Fibroblast of skin of scalp (primary cell): ENCODE results near the gene ATP9B.
"Not testable (repeated sequence)": the region's sequence is repeated elsewhere in the genome, so short reads cannot be mapped to it uniquely, and the experiment has no call there.

Experiments
- DNase-seq: peaks from one replicate; pipeline ENCODE4 v3.0.0-alpha.2; 2013

The ATP9B gene

DNA sequence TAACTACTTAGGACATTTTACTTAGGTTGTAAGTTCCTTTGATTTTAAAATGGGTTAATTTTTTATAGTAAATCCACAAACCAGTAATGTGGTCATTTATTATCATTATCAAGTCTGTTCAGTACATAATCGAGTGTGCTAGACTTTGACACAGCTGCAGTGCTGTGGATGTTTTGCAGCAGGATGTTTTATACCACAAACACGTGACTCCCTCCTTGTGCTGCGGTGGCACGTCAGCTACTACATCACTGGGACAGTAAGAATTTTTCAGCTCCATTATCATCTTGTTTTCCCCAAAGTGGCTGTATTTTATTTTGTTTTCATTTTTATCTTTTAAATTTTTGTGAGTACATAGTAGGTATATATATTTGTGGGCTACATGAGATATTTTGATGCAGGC is 70.0 kb downstream of the ATP9B start:
- DNase-seq, result peak; percentile 5

DNA sequence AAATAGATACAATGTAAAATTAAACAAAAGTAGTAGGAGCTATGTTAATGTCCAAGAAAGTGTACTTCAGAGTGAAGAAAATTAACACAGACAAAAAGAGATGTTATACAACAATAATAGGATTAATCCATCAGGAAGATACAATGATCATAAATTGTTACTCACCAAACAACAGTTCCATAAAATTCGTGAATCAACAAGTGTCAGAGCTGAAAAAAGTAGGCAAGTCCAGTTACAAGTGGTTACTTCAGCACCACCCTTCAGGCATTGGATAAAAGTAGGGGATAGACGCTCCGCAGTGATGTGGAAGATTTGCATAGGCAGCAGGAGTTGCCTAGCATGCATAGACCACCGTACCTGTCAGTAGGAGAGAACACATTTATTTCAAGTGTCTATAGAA is 77.8 kb downstream of the ATP9B start:
- no peak for DNase-seq

DNA sequence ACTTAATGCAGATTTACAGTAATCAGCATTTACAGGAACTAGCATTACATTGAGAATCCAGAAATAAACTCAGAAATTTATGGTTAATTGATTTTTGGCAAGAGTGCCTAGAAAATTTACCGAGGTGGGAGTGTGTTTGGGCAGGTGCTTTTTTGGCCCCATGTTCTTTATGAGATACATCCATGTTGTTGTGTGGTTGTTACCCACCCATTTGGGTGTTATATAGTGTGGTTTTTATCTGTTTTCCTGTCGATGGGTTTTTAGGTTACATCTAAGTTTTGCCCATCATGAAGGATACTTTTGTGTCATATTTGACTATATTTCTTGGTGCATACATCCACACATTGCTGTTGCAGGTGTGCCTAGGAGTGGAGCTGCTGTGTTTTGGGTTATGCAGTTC is 82.0 kb downstream of the ATP9B start:
- no peak for DNase-seq

DNA sequence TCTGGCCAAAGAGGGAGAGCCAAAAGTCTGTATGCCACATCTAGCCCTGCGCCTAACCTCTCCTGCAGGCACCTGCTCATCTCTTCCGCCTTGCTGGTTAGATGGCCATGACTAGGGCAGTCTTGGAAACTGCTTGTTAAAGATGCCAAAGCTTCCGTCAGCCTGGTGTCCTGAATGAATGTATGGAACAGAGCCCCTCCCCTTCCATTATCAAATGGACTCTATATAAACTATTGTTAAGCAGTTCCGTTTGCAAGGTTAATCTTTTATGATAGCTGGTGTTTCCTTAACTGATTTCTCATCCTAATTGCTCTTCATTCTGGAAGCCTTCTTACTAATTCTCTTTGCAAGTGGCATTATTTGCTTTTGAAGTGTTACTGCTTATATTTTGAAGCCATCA is 87.1 kb downstream of the ATP9B start:
- no peak for DNase-seq

DNA sequence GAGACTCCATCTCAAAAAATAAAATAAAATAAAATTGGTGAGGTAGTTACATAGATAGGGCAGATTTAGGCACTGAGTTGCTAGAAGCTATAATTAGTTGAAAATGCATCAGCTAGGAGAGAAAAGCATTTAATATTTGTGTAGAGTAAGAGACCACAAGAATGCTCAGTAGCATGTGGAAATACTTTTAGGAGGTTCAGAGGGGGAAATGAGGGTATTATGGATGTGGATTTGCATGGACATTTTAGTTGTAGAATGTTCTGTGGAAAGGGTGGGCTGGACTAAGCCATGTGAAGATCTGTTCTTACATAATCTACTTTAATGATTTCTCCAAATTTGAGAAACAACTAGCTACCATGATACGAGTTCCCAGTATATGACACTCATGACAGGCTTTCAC is 95.5 kb downstream of the ATP9B start:
- DNase-seq, result peak; percentile 10

DNA sequence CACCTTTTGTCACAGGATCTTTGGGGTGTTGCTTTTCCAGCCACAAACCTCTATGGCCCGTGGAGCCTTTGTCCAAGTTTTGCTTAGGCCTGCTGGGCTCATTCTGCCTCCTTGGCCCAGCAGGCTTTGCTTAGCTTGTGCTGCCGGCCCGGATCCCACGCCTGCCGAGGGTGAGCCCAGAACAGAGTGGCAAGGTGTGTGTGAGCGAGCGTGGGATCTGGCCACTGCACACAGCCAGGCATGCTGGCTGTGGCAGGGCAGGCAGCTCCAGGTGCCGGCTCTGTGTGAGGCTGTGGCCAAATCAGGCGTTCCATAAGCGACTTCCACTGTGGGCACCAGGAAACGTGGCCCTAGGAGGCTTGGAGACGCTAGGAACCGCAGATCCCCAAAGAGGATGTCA is 97.5 kb downstream of the ATP9B start:
- no peak for DNase-seq

DNA sequence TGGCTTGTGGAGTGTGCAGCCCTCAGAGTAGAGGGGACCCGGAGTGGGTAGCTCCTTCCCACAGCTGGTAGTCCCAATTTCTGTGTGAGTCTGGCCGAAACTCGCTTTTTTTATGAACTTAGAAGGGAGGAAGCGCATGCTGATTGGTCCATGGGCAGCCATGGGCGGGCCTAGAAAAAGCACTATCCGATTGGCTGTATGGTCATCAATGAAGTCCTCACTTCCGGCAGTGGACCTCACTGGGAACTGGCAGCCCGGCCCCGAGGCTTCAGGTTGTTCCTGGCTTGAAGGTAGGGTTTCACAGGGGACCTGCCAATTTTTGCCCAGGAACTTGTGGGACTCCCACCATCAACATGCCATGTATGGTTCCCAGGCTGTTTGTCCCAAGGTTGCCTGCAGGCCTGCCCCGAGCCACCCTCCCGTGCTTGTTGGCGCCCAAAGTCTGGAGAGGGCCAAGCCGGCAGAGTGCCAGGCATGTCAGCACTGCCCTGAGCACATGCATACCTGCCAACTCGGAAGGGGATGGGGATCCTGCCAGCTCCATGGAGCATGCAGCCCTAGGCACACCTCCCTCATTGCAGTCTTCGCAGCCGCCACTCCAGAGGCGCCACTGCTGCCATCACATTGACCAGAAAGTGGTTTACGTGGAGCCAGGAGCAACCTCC is 98.5 kb downstream of the ATP9B start:
- DNase-seq, result no peak

DNA sequence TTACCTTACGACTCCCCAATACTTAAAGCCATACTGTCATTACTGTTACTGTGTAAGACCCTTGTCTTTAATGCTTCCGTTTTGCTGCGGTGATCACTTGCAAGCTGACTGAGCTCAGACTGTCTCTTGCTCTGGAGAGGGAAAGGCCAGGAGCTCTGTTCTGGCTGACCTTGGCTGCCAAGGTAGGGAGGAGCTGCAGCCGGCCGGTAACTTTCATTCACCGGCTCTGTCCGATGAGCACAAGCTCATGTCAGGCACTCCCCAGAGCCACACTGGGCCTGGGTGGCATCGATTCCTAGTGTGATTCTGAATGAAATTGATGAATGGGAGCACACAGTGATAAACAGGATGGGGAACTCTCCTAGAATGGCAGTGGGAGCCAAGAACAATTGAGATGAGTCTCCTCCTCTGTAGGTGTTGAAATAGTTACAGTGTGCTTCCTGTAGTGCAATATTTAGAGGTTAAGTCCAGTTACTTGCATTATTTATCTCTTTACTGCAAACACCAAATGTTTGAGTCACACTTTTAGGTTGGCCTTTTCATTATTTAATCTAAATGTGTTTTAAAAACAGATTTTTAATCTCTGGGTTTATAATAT is 100.9 kb downstream of the ATP9B start:
- DNase-seq, result no peak

DNA sequence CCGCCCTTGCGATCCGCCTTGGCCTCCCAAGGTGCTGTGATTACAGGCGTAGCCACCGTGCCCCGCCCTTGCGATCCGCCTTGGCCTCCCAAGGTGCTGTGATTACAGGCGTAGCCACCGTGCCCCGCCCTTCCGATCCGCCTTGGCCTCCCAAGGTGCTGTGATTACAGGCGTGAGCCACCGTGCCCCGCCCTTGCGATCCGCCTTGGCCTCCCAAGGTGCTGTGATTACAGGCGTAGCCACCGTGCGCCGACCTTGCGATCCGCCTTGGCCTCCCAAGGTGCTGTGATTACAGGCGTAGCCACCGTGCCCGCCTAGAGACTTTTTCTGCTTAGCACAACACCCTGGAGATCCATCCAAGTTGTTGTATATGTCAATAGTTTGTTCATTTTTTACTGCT is 103.1 kb downstream of the ATP9B start:
- not testable (repeated sequence) for DNase-seq

DNA sequence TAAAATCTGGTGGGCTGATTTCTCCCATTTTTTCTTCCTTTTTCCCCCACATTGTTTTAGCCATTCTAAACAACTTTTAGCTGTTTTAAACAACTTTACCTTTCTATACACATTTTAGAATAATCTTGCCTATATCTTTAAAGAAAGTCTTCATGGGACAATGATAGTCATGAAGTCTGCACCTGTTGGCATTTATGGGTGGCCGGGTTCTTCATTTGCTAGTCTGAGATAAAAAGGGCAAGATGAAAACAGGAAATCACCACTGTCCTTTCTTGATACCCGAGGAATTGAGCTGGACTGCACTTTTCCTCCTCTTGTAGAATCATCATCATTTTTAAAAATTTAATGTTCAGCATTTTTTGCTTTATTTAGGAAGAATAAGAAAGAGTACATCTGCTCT is 104.5 kb downstream of the ATP9B start:
- no peak for DNase-seq

DNA sequence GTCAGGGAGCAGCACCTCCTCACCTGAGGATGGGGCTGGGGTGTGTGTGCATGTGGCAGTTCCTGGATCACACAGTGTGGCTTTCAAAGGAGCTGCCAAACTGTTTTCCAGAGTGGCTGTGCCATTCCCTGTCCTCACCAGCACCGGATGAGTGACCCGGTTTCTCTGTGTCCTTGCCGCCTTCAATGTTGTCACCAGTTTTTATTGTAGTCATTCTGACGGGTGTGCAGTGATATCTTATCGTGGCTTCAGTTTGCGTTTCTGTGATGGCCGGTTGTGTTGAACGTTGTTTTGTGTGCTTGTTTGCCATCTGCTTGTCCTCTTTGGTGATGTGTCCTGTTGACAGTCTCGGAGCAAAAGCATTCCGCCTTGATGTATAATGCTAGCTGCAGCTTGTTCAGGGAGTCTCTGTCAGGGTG is 108.9 kb downstream of the ATP9B start:
- DNase-seq, result no peak

DNA sequence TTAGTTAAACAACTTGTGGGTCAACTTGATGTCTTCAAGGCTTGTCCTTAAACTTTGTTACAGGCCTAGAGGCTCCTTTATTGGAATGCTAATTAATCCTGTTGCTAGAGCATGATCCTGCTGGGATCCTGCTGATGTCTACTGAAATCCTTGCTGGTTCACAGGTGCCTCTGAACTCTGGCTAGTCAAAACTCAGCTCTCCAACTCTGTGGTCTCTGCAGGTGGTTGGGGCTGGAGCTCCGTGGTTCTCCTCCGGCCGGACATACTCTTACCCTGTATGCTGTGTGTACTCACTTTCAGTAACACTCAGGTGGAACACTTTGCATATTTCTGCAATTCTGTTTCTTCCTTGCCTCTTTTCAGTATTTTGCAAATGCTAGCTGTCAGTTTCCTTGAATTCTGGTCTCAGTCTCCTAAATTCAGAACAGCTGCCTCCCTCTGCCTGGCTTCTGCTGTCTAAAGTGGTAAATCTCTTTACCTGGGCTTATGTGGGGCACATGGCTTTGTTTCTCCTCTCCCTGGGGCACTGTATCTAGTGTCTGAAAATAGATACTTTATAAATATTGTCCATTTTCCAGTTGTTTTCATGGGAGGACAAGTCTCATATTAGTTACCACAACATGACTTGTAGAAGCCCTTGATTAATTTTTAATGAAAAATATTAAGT is 113.0 kb downstream of the ATP9B start:
- no peak for DNase-seq

DNA sequence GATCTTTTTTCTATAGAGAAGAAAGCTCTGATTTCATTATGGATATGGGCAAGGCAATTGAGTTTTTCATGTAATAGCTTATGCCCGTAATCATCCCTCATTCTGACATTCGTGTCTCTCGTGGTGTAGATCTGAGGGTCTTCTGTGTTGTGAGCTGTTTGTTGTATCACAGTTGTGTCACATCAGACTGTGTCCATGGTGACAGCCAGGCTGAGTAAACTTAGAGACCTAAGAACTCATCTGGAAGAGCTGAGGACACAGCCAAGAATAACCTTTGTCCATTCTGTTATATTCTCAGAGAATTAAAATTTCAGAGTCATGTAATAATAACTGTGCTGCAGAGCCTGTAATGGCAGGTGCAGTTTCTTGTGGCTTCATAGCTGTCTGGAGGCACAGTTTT is 116.5 kb downstream of the ATP9B start:
- DNase-seq, result no peak

DNA sequence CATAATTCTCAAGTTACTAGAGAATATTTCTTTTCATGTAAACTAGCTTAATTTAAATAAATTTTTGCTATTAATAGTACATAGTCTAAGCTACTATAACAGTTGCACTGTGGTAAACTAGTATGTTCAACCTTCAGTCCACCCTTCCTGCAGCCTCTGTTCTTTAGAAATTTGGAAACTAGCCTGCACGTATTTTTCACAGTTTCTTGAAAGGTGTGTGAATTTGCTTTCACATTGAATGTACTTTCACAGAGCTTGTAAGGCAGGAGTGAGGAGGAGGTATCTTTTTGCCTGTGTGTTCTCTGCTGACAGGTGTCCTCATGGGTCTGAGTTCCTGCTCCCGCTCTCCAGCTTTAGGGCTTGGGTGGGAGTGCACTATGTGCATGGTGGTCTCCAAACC is 117.5 kb downstream of the ATP9B start:
- DNase-seq, result no peak

DNA sequence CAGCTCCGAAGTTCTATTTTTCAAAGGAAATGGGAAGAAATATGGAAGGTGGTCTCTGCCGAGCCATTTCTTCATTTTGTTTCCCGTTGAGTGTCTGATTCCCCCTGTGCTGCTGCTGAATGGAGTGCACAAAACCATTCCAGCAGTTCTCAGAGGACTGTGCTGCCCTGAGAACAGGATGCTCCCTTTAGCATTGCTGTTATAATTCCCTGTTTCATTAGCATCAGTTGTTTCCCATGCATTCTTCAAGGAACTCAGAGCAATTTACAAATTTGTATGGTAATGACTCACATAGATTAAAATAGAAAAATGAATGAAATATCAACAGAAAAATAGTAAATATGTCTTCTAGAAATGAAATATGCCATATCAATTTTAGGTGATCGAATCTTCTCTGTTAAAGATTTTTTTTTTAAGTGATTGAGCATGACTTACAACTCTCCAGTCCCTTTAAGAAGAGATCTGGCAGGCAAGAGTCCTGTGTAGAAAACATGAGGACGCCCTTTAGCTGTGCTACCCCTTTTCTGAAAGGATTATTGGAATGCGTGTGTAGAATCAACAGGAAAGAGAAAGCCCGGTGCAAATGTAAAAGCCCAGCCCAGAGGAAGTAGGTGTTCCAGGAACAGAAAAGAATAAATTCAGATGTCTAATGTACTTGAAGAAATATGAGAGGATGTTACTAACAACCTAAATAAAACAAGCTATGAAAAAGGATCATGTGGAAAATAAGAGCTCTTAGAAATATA is 118.5 kb downstream of the ATP9B start:
- no peak for DNase-seq

DNA sequence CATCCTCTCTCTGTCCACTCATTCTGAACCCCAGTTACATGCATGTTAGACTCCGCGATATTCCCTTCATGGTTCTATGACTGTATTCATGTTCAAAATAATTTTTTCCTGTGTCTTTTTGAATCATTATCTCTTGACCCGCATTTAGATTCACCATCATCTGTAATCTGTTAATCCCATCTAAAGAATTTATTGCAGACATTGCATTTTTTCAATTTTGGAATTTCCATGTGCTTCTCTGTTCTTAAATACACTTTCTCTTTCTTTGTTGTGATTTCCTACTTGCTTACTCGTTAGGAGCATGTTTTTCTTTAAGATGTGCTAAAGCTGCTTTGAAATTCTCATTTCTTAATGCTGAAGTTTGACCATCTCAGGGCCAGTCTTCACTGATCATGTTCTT is 122.2 kb downstream of the ATP9B start:
- DNase-seq, result no peak

DNA sequence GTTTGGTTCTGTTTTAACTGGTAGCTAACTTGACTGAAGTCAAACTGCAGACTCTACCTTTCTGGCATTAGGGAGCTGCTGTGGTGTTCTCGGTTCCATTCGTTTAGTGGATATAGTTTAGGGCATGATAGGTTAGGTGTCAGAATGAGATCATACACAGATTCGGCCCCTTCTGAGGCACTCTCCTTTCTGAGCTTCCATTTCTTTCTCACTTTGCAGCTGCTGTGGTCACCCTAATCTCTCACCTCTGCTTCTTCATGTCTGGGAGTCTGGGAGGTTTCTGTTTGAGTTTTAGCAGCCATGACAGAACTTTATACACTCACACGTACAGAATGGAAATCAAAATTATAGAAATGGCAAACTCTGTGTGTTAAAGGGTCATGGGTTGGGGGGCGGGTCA is 122.8 kb downstream of the ATP9B start:
- DNase-seq, result no peak

DNA sequence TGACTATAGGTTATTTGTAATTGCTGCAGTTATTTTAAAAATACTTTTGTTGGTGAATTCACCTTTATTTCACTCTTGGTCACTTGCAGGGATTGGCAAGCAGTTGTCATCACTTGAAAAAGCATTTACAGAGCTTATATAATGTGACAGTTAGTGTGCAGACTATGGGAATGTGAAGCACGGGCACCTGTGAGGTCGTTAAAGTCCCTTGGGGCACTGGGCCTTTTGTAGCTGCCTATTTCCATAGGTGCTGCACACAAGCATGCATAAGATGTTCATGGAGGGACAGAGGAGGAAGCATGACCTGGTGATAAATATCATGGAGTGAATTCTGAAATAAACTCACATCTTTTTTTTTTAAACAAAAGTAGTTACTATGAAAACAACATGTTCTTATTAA is 124.6 kb downstream of the ATP9B start:
- no peak for DNase-seq

DNA sequence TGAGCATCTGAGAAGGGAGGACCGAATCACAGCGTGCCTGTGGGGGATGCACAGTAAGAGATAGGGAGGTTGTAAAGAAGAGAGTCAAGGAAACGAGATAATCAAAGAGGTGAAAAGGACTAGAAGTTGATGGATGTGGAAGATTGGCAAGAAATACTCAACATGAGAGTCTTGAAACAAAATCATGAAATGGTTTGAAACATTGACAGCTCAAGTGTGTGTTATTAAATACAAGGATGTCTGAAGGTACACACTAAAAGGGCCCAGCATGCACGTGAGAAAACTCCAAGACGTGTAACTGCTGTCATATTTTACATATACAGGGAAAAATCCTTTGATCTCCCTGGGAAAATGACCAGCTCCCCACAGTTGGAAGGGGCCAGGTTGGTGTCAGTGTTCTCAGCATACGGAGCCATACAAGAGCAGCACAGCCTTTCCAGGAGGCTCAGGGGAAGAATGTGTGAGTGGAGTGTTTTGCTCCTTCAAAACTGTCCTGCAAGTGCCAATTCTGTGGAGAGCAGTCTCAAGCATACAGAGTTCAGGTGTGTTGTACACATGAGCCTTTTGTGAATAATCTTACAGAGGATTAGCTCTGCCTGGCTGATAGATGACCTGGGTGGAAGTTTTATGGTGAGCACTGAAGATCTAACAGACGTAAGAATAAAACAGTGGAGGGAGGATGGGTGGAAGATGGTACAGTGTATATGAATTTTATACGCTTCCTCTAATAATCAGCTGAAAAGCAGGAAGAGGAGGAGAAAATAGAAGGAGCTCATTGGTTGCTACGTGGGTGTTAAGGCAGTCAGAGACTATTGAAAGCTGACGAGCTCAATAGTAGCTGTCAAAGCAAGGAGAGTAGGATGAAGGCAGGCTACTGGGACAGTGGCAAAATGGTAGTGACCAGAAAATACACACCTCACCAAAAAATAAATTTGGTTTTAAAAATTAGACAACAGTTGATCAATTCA is 126.8 kb downstream of the ATP9B start:
- no peak for DNase-seq

DNA sequence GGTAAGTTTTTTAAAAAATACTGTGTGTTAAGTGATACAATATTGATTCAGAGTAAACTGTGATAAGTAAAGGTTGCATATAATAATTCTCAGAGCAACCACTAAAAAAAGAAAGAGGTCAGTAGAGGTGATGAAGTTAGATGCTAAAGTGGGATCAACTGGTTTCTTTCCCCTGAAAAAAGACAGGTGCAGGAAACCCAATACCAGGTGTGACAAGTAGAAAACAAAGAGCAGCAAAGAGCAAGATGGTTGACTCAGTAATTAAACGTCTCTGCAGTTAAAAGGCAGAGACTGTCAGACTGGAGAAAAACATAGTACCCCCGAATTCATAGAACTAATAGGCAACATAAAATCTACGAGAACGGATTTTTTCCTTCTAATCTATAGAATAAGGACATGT is 128.3 kb downstream of the ATP9B start:
- DNase-seq, result no peak

DNA sequence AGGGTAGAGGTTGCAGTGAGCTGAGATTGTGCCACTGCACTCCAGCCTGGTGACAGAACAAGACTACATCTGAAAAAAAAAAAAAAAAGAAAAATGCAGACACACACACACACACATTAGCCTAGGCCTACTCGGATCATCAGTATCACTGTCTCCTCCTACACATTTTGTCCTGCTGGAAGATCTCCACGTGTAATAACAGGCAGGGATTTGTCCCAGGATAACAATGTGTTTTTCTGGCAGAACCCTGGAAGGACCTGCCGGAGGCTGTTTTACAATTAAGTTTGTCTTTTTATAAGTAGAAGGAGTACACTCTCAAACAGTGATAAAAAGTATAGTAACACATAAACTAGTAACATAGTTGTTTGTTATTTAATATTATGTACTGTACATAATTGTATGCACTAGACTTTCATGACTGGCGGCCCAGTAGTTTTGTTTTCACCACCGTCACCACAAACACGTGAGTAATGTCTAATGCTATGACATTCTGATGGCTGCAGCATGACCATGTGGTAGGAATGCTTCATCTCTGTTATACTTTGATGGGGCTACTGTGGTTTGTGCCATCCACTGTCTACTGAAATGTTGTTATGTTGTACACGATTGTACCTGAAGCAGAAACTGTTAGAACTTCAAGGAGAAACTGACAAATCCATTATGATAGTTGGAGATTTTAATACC is 130.6 kb downstream of the ATP9B start:
- peak; percentile 58 for DNase-seq
